ENCODE results near the gene RAVER2.
A peak's percentile ranks its signal among the peaks of the same experiment; 100 is the strongest.
"Not testable (repeated sequence)": the region's sequence is repeated elsewhere in the genome, so short reads cannot be mapped to it uniquely, and the experiment has no call there.

RAVER2 gene

GRCh38 chr1:64733581-64734286 lies 11.1 kb upstream of the RAVER2 start:
- Mint-ChIP-seq H3K27ac (no peak overlapping the region), H3K27me3 (peaks cover 16% of the 10 kb centered on the region in 2 donors), H3K4me1 (ENCODE audit: low read depth in 2 of 2) (no peaks in the 10 kb centered on the region), H3K36me3 (ENCODE audit: insufficient read depth) (no peaks in the 10 kb centered on the region), H3K4me3 (no peak overlapping the region), H3K9me3 (no peaks in the 10 kb centered on the region)
- DNase-seq (no peak), ATAC-seq (replicated peaks) (no peak)

GRCh38 chr1:64734287-64734652 lies 10.6 kb upstream of the RAVER2 start:
- no peak for DNase-seq
- Mint-ChIP-seq H3K27ac (no peak overlapping the region), H3K4me3 (no peak overlapping the region), H3K27me3 (peaks cover 16% of the 10 kb centered on the region in 2 donors), H3K36me3 (ENCODE audit: insufficient read depth) (no peaks in the 10 kb centered on the region), H3K4me1 (ENCODE audit: low read depth in 2 of 2) (no peaks in the 10 kb centered on the region), H3K9me3 (no peaks in the 10 kb centered on the region)
- ATAC-seq (replicated peaks) = no peak

GRCh38 chr1:64740687-64741086 lies 4.2 kb upstream of the RAVER2 start:
- ATAC-seq (replicated peaks) = not testable (repeated sequence)

GRCh38 chr1:64743954-64744491 lies 852 bp upstream of the RAVER2 start:
- H3K4me3 Mint-ChIP-seq = peak overlapping the region; percentile 80 to 89
- no peak for ATAC-seq (replicated peaks)
- no peaks in the 10 kb centered on the region for H3K9me3 Mint-ChIP-seq
- peak in 1 of 3 experiments; percentile 1 for DNase-seq
- no peaks in the 10 kb centered on the region for H3K27me3 Mint-ChIP-seq
- peak overlapping the region; percentile 42 to 78 for H3K27ac Mint-ChIP-seq
- peaks cover 7 to 20% of the 10 kb centered on the region in 2 donors for H3K4me1 Mint-ChIP-seq (ENCODE audit: low read depth in 2 of 2)
- peaks cover 8% of the 10 kb centered on the region for H3K36me3 Mint-ChIP-seq (ENCODE audit: insufficient read depth)

More at GRCh38 chr1:64740687-64741086, 4.2 kb upstream of the RAVER2 start:
- peaks cover 7 to 13% of the 10 kb centered on the region in 2 donors for H3K4me1 Mint-ChIP-seq (ENCODE audit: low read depth in 2 of 2)
- H3K27me3 Mint-ChIP-seq; H3K27ac Mint-ChIP-seq; H3K36me3 Mint-ChIP-seq (ENCODE audit: insufficient read depth); DNase-seq; H3K4me3 Mint-ChIP-seq; H3K9me3 Mint-ChIP-seq: not testable (repeated sequence)

- ATAC-seq (replicated peaks) (peak; percentile 4), DNase-seq (peak in 2 of 3 experiments; percentile 0 to 10)
- peak overlapping the region; percentile 47 to 82 for H3K27ac Mint-ChIP-seq
- peak overlapping the region; percentile 80 to 89 for H3K4me3 Mint-ChIP-seq
- H3K27me3 Mint-ChIP-seq = no peaks in the 10 kb centered on the region
- H3K9me3 Mint-ChIP-seq = no peaks in the 10 kb centered on the region
- peaks cover 7 to 24% of the 10 kb centered on the region in 2 donors for H3K4me1 Mint-ChIP-seq (ENCODE audit: low read depth in 2 of 2)
- H3K36me3 Mint-ChIP-seq (ENCODE audit: insufficient read depth) = peaks cover 8% of the 10 kb centered on the region
Measured at GRCh38 chr1:64745181-64745985, 508 bp downstream of the RAVER2 start.

- Mint-ChIP-seq H3K27ac (peak overlapping the region; percentile 47 to 82), H3K4me3 (peak overlapping the region; percentile 80 to 89), H3K36me3 (ENCODE audit: insufficient read depth) (peaks cover 8% of the 10 kb centered on the region), H3K4me1 (ENCODE audit: low read depth in 2 of 2) (peaks cover 7 to 24% of the 10 kb centered on the region in 2 donors), H3K9me3 (no peaks in the 10 kb centered on the region), H3K27me3 (no peaks in the 10 kb centered on the region)
- ATAC-seq (replicated peaks) (no peak), DNase-seq (no peak)
Measured at GRCh38 chr1:64745986-64746940, 1.4 kb downstream of the RAVER2 start.

- Mint-ChIP-seq H3K4me1 (ENCODE audit: low read depth in 2 of 2) (peaks cover 7 to 24% of the 10 kb centered on the region in 2 donors), H3K4me3 (no peak overlapping the region), H3K27me3 (no peaks in the 10 kb centered on the region), H3K9me3 (no peaks in the 10 kb centered on the region), H3K36me3 (ENCODE audit: insufficient read depth) (peaks cover 8% of the 10 kb centered on the region), H3K27ac (peak overlapping the region in 1 of 2 donors; percentile 9)
- DNase-seq (no peak), ATAC-seq (replicated peaks) (no peak)
Measured at GRCh38 chr1:64748222-64748621, 3.3 kb downstream of the RAVER2 start.

GRCh38 chr1:64748706-64749105 lies 3.8 kb downstream of the RAVER2 start:
- H3K4me3 Mint-ChIP-seq = no peak overlapping the region
- no peaks in the 10 kb centered on the region for H3K9me3 Mint-ChIP-seq
- H3K27me3 Mint-ChIP-seq = no peaks in the 10 kb centered on the region
- H3K4me1 Mint-ChIP-seq (ENCODE audit: low read depth in 2 of 2) = peaks cover 5 to 20% of the 10 kb centered on the region in 2 donors
- ATAC-seq (replicated peaks) = no peak
- H3K36me3 Mint-ChIP-seq (ENCODE audit: insufficient read depth) = peaks cover 5% of the 10 kb centered on the region
- no peak for DNase-seq
- H3K27ac Mint-ChIP-seq = peak overlapping the region in 1 of 2 donors; percentile 9

- DNase-seq = no peak
- no peaks in the 10 kb centered on the region for H3K9me3 Mint-ChIP-seq
- no peak overlapping the region for H3K4me3 Mint-ChIP-seq
- no peak overlapping the region for H3K27ac Mint-ChIP-seq
- H3K27me3 Mint-ChIP-seq = no peaks in the 10 kb centered on the region
- ATAC-seq (replicated peaks) = no peak
- peaks cover 0 to 13% of the 10 kb centered on the region in 2 donors for H3K4me1 Mint-ChIP-seq (ENCODE audit: low read depth in 2 of 2)
- H3K36me3 Mint-ChIP-seq (ENCODE audit: insufficient read depth) = peaks cover 5% of the 10 kb centered on the region
Measured at GRCh38 chr1:64750092-64750491, 5.2 kb downstream of the RAVER2 start.

GRCh38 chr1:64750875-64751274 lies 6.0 kb downstream of the RAVER2 start:
- Mint-ChIP-seq H3K4me3 (no peak overlapping the region), H3K36me3 (ENCODE audit: insufficient read depth) (no peaks in the 10 kb centered on the region), H3K4me1 (ENCODE audit: low read depth in 2 of 2) (peaks cover 0 to 8% of the 10 kb centered on the region in 2 donors), H3K9me3 (no peaks in the 10 kb centered on the region), H3K27me3 (no peaks in the 10 kb centered on the region), H3K27ac (no peak overlapping the region)
- DNase-seq = no peak
- no peak for ATAC-seq (replicated peaks)

GRCh38 chr1:64754173-64754572 lies 9.3 kb downstream of the RAVER2 start:
- Mint-ChIP-seq H3K9me3 (no peaks in the 10 kb centered on the region), H3K27me3 (no peaks in the 10 kb centered on the region), H3K36me3 (ENCODE audit: insufficient read depth) (no peaks in the 10 kb centered on the region), H3K4me1 (ENCODE audit: low read depth in 2 of 2) (peaks cover 0 to 3% of the 10 kb centered on the region in 2 donors), H3K4me3 (no peak overlapping the region), H3K27ac (no peak overlapping the region)
- DNase-seq = no peak
- no peak for ATAC-seq (replicated peaks)

- Mint-ChIP-seq H3K4me3 (no peak overlapping the region), H3K36me3 (ENCODE audit: insufficient read depth) (no peaks in the 10 kb centered on the region), H3K27ac (no peak overlapping the region), H3K27me3 (no peaks in the 10 kb centered on the region), H3K9me3 (no peaks in the 10 kb centered on the region), H3K4me1 (ENCODE audit: low read depth in 2 of 2) (no peaks in the 10 kb centered on the region)
- ATAC-seq (replicated peaks) = no peak
- no peak for DNase-seq
Measured at GRCh38 chr1:64755361-64755760, 10.5 kb downstream of the RAVER2 start.

GRCh38 chr1:64756770-64757169 lies 11.9 kb downstream of the RAVER2 start:
- Mint-ChIP-seq H3K27ac (no peak overlapping the region), H3K4me3 (no peak overlapping the region), H3K36me3 (ENCODE audit: insufficient read depth) (no peaks in the 10 kb centered on the region), H3K27me3 (no peaks in the 10 kb centered on the region), H3K9me3 (no peaks in the 10 kb centered on the region), H3K4me1 (ENCODE audit: low read depth in 2 of 2) (no peaks in the 10 kb centered on the region)
- DNase-seq (no peak), ATAC-seq (replicated peaks) (no peak)

Measured in effector memory CD8-positive, alpha-beta T cell (primary cell).